ENCODE data around the gene CDC42BPA.
"Not testable (repeated sequence)": the region's sequence is repeated elsewhere in the genome, so short reads cannot be mapped to it uniquely, and the experiment has no call there.

Gene CDC42BPA

DNA sequence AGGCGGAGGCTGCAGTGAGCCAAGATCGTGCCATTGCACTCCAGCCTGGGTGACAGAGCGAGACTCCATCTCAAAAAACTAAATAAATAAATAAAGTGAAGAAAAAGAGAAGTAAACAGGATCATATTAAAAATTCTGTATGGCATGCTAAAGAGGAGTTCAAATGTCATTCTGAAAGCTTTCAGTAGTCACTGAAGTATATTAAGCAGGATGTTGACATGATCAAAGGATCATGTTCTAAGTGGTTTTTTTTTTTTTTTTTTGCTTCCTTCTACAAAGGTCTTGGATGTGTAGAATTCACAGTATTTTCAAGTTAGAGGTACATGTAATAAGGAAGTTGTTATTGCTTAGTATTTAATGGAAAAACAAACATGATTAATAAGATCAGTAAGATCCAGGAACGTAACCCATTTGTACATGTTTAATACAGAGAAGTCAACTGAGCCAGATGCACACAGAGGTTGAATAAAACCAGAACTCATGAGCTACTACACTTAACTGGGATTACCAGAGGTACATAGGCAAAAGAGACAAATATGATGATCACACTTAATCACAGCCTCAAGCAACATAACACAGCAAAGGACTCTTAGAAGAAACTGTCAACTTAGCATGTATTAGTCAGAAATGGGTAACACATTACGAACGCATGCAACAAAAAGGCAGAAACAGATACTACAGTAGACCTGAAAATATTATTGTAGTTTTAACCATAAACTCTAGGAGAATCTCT, 12.2 kb downstream of the CDC42BPA start:
- no peak for DNase-seq

DNA sequence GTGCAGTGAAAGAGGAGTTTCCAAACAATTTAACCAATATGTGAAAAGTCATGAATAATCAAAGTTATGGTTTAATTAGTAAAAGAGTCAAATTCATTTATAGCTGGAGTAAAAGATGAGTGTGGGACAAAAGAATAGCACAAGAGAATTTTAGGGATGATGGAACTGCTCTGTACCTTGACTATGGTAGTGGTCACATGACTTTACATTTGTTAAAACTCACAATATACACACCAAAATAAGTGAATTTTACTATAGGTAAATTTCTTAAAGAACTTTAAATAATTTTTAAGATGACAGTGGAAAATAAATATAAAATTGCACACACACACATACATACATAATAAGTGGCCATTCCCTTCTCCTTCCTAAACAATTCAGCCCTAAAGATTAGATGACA, 13.6 kb downstream of the CDC42BPA start:
- no peak for DNase-seq

DNA sequence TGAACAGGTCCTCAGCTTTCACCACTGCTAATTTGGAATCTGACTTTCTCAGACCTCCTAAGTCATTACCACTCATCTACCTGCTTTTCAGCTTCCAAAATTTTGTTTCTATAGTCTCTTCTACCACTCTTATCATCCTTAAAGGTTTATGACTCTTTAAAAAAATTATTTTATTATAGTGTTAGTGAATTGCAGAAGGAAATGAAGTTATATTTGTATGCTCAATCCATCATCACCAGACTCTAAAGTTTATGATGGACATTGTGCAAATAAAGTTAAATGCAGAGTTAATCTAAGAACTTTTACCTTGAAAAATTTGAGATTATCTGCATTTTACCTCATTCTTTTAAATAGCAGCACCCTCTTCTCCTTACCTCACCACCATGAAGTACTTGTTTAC, 14.6 kb downstream of the CDC42BPA start:
- DNase-seq, result no peak

DNA sequence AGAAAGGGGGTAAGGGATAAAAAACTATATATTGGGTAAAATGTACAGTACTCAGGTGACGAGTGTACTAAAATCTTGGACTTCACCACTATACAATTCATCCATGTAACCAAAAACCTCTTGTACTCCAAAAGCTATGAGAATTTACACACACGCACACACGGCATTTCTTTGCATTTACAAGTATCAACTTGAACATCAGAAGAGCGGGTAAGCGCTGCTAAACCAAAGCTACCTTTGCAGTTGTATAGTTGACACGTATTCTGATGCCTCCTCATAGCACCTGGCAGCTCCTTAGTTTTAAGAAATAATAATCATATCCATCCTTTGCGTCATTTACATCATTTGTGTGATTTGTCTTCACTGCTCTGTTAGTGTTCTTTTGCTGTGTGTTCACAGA, 17.6 kb downstream of the CDC42BPA start:
- DNase-seq, result no peak

DNA sequence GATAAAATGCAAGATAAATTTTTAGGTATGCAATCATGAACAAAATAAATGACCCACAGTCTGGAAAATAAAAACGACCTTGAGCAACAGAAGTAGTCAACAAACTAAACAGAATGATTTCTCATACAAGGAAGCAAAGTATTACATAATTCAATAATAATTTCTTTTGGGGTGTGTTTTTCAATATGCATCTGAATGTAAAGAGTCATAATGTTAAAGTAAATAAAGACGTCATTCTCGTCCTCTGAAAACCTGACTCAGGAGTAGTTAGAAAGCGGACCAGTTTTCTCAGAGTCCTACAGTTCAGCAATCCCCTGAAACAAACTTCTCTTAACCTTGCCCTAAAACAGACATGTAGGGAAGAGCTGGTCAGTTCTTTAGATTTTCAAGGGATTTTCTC, 18.6 kb downstream of the CDC42BPA start:
- no peak for DNase-seq

DNA sequence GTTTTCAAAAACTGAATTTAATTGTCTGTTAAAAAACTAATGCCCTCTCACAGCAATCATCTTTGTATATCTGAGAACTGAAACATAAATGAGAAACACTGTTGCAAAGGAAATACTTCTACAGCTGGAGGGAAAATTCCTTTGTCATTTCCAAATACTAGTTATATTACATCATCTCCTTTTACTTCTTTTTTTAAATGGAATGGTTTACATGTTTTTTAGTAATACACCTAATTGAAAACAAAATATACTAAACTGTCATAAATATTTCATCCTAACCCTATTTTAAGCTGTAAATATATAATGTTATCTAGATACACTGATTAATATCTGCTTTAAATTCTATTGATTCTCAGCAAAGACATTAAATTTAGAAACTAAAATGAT, 19.1 kb downstream of the CDC42BPA start:
- no peak for DNase-seq

DNA sequence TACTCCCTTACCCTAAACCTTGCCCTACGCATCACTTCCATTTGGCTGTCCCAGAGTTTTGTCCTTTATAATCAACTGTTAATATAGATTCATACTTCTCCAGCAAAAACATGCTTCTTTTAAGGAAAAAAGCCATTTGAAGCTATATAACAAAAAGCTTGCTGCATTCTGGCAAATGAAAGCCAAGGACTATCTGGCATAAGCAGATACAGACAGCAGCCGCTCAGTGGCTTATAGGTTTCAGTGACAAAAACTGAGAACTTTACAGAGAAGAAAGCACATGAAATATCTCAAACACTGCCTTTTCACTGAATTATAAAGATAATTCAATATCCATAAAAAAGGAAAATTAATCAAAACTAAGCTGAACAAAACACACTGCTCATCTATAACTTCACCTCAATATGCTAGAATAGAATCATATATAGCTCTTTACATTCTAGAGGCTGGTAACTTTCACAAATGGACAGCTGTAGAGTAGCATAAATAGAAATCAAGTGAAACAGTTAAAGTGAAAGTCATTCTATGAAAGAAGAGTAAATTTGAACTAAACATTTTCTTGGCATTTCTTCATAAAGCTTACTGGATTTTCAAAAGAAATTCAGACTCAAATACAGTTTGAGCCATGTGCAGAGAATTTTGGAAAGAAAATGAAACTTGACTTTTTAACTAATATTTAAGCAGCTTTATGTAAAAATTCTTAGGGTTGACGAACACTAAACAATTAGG, 19.6 kb downstream of the CDC42BPA start:
- no peak for DNase-seq

DNA sequence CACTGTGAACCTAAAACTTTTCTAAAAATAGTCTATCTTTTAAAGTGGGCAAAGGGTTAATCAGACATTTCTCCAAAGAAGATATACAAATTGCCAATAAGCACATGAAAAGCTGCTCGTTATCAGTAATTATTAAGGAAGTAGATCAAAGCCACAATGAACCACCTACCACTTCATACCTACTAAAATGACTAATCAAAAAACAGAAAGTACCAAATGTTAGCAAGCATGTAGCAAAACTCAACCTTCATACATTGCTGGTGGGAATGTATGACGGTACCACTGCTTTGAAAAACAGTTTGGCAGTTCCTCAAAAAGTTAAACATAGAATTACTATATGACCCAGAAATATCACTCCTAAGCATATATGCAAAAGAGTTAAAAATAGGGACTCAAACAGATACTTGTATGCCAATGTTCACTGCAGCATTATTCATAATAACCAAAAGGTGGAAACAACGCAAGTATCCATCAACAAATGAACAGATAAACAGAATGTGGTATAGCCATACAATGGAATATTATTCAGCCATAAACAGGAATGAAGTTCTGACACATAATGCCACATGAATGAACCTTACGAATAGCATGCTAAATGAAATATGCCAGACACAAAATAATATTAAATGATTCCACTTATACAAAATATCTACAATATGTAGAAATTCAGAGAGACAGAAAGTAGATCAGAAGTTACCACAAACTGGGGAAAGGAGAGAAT, 21.1 kb downstream of the CDC42BPA start:
- DNase-seq, result no peak

DNA sequence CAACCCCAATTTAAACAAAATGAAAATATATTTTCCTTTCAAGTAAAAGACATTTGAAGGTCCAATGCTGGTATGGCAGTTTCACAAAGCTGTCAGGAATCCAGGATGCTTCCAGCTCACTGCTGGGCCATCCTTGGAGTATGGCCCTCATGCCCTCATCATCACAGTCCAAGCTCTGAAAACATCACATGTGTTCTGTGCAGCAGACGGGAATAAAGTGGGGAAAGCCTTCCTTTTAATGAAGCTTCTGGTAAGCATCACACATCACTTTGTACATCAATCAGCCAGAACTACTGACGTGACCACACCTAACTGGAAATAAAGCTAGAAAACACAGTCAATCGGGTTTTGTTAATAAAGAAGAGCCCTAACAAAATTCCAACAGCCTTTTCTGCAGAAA, 22.7 kb downstream of the CDC42BPA start:
- DNase-seq, result no peak

DNA sequence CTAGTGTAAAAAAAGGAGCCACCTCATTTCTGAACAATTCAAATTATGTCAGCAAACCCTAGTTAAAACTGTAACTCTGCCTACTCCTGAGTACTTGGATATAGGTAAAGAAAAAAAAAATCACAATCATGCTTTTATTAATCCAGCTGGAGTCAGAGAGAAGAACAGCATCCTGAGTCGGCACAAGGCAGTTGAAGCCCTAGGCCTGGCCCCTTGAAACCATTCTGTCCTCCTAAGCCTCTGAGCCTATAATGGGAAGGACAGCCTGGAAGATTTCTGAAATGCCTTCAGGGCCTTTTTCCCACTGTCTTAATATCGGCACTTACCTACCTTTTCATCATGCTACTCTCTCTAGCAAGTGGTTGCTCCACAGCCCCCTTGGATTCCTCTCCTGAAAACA, 32.5 kb downstream of the CDC42BPA start:
- DNase-seq, result no peak

DNA sequence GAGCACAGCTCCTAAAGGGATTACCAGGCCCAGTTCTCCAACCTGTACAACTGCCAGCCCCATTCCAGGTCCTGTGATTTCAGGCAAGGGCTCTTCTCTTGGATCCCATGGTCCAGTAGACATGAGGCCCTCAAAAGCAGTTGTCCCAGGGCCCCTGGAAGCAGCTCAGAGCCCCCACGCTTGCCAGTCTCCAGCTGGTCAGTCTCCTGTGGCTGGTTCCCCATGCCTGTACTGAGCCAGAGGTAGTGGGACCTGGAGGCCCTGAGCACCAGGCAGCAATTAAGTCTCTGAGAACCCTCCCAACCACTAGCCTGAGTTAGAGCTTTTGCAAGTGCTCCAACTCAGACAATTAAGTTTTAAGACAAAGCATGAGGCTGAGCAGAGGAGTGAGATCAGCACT, 36.9 kb downstream of the CDC42BPA start:
- DNase-seq, result no peak

DNA sequence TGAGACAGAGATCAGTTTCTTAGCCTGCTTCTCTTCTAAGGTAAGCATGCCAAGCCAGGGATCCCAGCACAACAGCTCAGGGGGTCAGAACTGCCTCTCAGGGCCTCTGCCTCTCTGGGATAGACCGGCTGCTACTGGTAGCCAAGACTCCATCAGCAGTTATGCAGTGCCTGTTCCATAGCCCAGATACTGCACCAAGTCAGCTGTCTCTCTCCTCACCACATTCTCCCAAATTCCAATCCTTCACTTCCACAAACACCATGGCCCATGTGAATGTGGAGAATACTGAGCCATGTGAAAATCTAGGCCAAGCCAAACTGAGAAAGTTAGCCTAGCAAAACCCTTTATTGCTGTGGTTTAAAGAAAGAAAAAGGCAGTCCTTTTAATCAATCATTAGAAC, 37.5 kb downstream of the CDC42BPA start:
- no peak for DNase-seq

DNA sequence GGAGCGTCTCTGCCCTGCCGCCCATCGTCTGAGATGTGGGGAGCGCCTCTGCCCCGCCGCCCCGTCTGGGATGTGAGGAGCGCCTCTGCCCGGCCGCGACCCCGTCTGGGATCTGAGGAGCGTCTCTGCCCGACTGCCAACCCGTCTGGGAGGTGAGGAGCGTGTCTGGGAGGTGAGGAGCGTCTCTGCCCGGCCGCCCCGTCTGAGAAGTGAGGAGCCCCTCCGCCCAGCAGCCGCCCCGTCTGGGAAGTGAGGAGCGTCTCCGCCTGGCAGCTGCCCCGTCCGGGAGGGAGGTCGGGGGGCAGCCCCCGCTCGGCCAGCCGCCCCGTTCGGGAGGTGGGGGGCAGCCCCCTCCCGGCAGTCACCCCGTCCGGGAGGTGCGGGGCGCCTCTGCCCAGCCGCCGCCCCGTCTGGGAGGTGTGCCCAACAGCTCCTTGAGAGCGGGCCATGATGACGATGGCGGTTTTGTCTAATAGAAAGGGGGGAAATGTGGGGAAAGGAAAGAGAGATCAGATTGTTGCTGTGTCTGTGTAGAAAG, 42.1 kb downstream of the CDC42BPA start:
- DNase-seq, result not testable (repeated sequence)

DNA sequence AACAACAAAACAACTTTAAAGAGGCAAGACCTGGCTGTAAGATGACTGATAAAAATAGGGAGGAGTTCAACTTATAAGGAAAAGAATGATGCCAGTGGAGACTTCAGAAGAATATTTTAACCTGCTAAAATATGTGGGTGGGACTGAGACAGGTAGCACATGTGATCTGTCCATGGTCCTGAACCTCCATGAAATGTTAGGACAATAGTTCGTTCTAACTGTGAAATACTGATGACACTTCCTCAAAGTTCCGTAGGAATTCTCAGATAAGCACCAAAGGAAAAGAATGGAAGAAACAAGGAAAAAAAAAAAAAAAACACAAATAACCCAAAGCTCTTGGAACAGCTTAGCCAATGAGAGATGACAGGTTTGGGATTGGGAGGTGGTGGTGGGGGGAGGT, 44.7 kb downstream of the CDC42BPA start:
- DNase-seq, result no peak

DNA sequence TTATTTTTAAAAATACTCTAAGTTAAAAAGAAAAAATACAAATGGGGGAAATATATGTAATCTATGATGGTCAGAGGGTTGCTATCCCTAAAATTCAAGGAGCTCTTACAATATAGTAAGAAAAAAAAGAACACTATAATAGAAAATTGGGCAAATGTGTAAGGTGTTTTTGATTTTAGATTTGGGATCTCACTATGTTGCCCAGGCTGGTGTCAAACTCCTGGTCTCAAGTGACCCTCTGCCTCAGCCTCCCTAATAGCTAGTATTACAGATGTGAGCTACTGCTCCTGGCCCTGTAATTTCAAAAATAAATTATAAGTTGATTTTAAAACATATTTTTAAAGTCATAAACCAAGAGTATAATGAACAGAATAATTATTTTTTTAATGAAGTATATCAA, 45.9 kb downstream of the CDC42BPA start:
- DNase-seq, result no peak

DNA sequence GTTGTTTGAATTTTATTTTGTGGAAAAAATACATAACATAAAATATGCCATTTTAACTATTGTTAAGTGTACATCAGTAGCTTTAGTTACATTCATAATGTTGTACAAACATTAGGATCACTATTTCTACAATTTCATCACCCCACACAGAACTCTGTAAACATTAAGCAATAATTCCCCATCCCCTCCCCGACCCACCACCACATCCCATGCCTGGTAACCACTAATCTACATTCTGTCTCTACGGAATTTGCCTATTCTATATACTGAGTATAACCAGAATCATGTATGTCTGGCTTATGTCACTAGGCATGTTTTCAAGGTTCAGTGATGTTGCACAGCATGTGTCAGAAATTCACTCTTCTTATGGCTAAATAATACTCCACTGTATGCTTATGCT, 47.7 kb downstream of the CDC42BPA start:
- DNase-seq, result no peak

DNA sequence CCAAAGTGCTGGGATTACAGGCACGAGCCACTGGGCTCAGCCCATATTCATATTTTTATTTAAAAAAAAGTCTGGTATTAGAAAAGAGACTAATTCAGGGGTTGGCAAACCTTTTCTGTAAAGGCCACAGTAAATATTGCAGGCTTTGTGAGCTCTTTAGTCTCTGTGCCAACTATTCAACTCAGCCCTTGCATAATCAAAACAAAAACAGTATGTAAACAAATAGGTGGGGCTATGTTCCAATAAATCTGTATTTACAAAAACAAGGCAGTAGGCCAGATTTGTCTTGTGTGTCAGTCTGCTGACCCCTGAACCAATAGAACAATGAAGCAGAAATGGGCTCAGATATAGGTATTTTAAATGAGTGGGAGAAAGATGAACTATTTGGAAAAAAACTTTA, 49.3 kb downstream of the CDC42BPA start:
- no peak for DNase-seq

DNA sequence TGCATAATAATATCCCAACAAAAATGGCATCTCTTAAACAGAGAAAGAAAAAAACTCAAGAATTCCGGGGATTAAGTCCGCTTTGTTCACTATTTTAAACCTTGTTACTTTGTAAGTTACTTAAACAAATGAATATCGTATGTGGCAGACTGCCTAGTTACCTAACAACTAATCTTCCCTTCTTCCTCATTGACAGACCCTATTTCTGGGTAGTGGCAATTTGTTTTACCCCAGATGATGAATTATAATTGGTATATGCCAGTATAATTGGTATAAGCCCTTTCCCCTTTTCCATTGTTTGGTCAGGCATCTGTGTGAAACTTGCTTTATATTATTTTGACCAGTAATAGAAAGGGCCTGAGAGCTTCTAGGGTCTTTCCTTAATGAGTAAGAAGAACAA, 52.4 kb downstream of the CDC42BPA start:
- DNase-seq, result no peak

DNA sequence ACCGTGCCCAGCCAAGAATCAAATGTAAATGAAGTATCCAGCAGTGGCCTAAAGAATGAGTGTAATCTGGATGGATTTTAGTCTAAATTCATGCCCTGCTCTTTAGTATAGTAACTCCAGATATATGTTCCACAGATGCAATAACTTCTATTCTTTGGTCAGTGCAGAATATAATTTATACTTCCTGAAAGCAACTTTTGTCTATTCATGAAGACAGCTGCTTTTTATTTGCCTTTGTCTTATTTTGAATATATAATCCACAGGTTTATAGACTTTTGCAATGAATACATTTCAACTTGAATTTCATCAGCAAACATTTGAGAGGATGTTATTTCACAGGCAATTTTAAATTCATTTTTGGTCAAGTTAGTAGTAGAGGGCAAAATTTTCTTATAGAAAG, 54.4 kb downstream of the CDC42BPA start:
- DNase-seq, result no peak

DNA sequence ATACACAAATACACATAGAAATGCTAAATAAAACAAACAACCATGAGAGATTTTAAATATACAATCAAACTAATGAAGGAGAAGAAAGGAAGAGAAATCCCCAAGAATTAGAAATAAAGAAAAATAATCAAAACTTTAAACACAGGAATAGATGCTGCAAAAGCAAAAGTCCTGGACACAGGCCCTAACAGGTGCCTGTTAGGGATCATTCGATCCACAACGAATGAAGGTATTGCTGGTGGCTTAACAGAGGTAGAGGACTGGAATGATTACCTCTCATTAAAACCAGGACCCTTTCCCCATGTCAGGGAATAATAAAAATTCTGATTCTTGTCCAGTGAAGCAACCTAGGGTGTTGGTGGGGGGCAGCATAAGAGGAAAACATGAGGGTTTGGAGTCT, 56.8 kb downstream of the CDC42BPA start:
- no peak for DNase-seq

DNA sequence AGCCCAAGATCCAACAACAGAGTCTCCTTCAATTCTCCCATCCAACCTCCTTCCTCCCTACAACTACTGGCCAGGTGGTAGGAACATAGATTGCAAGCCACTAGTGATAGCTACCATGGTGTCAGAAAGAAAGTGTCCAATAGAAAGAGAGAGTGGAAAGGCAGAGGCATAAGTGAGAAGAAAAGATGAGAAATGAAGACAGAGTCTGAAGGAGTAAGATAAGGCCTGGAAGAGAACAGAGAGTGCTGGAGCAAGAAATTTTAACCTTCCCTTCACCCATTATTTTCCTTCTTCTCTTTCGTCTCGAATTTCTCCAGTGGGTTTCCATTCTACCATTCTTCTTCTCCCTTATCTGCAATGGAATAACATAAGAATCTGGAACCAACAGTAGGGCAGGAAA, 57.9 kb downstream of the CDC42BPA start:
- no peak for DNase-seq

DNA sequence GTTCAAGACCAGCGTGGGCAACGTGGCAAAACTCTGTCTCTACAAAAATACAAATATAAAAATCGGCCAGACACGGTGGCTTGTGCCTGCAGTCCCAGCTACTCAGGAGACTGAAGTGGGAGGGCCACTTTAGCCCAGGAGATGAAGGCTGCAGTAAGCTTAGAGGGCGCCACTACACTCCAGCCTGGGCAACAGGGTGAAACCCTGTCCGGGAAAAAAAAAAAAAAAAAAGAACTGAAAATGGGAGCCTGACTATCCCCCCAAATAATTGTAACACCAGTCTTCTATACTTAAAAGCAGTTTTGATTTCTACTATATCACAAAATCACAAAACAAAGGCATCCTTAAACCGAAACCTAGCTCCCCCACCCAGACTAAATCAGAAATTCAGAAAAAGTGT, 60.3 kb downstream of the CDC42BPA start:
- DNase-seq, result no peak

DNA sequence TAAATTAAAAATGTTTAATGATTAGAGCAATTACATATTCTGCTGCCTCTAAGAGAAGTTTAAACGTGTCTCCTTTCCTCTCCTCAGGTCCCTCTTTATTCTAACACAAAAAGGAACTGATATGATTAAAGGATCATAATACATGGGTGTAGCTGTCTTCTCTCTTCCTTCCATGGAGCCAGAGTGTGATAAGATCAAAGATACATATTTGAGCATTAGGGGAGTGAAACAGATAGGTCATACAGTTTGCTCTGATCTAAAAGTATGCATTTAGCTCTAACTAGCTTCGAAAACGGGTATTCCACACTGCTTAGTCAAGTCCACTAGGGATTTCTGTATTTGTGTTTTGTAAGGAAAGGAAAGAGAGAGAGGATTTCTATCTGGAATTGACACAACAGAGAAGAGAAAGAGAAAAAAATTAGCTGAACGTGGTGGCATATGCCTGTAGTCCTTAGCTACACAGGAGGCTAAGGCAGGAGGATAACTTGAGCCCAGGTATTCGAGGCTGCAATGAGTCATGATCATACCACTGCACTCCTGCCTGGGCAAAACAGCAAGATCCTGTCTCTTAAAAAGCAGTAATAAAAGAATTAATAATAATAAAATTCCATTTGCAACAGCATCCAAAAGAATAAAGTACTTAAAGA, 63.1 kb downstream of the CDC42BPA start:
- no peak for DNase-seq
